ENCODE data around the gene KIF26A.

DNA sequence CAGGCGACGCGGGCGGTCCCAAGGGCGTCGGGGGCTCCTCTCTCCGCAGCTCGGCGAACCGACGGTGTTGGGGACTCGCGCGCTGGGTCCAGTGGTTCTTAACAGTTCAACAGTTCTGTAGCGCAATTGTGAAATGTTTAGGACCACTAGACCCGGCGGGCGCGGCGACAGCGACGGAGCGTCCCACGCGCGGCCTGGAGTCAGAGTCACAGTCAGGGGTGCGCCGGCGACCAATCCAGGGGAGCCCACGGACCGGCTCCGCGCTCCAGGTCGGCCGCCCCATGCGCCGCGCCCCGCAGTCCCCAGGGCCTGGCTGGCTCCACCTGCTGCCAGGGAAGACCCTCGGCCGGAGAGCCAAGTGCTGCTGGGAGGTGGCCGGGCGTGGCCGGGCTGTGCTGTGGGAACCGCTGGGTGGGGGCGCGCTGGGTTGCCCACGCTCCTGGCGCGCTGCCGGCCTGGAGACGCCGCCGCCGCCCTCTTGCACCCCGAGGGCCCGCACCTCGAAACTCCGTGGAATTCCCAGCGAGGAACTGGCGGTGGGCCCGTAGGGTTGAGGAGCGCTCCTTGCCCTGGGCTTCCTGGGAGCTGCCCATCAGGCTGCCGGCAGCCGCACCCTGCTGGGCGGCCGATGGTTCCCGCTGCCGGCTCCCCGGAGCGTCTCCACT, 20.9 kb upstream of the KIF26A start:
- TF ChIP-seq POLR2A (IDR thresholded peaks at IDR 0.05; ENCODE audit: low read depth), result no peak
- TF ChIP-seq, protein P1, sequence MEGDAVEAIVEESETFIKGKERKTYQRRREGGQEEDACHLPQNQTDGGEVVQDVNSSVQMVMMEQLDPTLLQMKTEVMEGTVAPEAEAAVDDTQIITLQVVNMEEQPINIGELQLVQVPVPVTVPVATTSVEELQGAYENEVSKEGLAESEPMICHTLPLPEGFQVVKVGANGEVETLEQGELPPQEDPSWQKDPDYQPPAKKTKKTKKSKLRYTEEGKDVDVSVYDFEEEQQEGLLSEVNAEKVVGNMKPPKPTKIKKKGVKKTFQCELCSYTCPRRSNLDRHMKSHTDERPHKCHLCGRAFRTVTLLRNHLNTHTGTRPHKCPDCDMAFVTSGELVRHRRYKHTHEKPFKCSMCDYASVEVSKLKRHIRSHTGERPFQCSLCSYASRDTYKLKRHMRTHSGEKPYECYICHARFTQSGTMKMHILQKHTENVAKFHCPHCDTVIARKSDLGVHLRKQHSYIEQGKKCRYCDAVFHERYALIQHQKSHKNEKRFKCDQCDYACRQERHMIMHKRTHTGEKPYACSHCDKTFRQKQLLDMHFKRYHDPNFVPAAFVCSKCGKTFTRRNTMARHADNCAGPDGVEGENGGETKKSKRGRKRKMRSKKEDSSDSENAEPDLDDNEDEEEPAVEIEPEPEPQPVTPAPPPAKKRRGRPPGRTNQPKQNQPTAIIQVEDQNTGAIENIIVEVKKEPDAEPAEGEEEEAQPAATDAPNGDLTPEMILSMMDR (IDR thresholded peaks at IDR 0.05), result no peak

Data from esophagus muscularis mucosa (tissue), 3 donors.